Right ventricle myocardium inferior (tissue), 1 donor: ENCODE results near the gene PHLPP2. TPM values are rescaled to one million over a fixed set of nuclear protein-coding genes. Genes with fewer than 3 reads are reported as not detected.

Source experiments
- ATAC-seq: fragments of 200-7000 bp; cut with Tn5 transposase; one replicate; pipeline ENCODE4 v1.9.1; 2020; ENCODE audit warnings: mild to moderate bottlenecking, moderate library complexity
- DNase-seq: peaks from one replicate; pipeline ENCODE4 v3.0.0; 2021; ENCODE audit errors: missing footprints
- intact Hi-C: fragments of 100-400 bp; cut with DNase I; formaldehyde crosslinking; loops from one replicate; pipeline ENCODE4 v1.11.0; 2022
- long read RNA-seq: library from polyadenylated mRNA; unstranded; transcript quantifications from one replicate; pipeline ENCODE4 v2.0.0, GENCODE V29; 2021
- total RNA-seq: library from RNA; stranded (reverse); fragmentation: NEBNext Ultra II Directional; extraction: Animal tissue kit (Norgen Biotek cat#: 25700); gene quantifications from one replicate; pipeline ENCODE4 v1.2.1, GENCODE V29; 2021
- donor health status: DM: no; HTN: yes; CAD: no; lungs with severe emphysema.

Gene PHLPP2, protein sequence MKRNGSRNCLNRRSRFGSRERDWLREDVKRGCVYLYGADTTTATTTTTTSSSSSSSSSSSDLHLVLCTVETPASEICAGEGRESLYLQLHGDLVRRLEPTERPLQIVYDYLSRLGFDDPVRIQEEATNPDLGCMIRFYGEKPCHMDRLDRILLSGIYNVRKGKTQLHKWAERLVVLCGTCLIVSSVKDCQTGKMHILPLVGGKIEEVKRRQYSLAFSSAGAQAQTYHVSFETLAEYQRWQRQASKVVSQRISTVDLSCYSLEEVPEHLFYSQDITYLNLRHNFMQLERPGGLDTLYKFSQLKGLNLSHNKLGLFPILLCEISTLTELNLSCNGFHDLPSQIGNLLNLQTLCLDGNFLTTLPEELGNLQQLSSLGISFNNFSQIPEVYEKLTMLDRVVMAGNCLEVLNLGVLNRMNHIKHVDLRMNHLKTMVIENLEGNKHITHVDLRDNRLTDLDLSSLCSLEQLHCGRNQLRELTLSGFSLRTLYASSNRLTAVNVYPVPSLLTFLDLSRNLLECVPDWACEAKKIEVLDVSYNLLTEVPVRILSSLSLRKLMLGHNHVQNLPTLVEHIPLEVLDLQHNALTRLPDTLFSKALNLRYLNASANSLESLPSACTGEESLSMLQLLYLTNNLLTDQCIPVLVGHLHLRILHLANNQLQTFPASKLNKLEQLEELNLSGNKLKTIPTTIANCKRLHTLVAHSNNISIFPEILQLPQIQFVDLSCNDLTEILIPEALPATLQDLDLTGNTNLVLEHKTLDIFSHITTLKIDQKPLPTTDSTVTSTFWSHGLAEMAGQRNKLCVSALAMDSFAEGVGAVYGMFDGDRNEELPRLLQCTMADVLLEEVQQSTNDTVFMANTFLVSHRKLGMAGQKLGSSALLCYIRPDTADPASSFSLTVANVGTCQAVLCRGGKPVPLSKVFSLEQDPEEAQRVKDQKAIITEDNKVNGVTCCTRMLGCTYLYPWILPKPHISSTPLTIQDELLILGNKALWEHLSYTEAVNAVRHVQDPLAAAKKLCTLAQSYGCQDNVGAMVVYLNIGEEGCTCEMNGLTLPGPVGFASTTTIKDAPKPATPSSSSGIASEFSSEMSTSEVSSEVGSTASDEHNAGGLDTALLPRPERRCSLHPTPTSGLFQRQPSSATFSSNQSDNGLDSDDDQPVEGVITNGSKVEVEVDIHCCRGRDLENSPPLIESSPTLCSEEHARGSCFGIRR (N-terminal part only)
- 2.1 TPM for total RNA-seq
- long read RNA-seq, partial matches to known transcripts = 0 of 1 reads
- long read RNA-seq, other reads (novel, unspliced or antisense) = 1 of 1 reads

DNA sequence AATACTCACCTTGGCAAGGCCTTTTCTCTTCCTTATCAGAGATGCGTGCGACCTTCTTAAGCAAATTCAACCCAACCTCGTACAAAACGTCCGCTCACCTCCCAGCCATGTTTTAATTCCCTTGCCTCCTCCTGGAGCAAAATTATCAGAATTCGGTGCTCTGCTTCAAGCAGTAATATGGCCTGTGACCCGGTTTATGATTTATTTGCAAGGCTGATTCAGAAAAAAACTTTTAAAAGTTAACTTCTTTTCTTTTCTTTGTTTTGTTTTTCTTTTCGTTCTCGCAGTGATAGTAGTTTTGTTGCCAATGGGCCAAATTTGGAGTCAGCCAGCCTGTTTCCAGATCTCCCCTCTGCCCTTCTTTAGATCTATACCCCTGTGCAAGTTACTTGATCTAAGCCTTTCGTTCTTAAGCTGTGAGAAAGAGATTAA lies at the start of gene PHLPP2:
TSS of gene PHLPP2 (minus strand) at position 382 of the 432 bp plus-strand sequence. CDS start 9,906 bp downstream, outside the sequence.
- intact Hi-C loops = no loop called here
- ATAC-seq = no peak
- DNase-seq = no peak

DNA sequence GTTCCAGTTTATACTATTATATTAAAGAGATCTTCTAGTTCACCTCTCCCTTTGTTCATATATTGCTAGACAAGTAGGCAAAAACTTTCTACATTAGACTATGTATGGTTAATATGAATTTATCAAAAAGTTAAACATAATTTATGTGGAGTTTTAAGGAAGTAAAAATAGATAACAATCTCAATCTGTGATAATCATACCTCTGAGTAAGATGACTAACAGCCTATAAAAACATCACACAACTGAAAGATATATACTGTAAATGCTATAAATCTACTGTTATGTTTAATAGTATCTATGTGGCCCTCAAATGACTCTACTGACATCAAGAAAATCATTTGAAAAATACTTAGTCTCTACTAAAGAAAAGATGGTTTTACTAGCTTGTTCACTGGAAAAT lies 47.1 kb upstream of the PHLPP2 start:
- ATAC-seq (no peak), DNase-seq (no peak)
- intact Hi-C loops = no loop called here

DNA sequence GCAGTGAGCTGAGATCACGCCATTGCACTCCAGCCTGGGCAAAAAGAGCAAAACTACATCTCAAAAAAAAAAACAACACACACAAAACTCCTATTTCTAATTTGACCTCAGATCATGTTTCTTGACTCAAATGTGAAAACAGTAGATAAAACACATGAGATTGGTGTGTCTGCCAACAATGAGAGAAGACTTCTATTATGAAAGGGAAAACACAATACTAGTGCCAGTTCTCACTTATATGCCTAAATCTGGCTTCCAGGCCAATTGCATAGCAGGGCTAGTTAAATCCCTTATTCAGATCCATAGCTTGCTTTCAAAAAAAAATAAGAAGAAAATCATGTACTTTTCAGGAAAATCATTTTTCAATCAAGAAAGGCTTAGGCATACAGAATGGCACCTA lies 44.7 kb upstream of the PHLPP2 start:
- DNase-seq (no peak), ATAC-seq (no peak)
- intact Hi-C loops = no loop called here

DNA sequence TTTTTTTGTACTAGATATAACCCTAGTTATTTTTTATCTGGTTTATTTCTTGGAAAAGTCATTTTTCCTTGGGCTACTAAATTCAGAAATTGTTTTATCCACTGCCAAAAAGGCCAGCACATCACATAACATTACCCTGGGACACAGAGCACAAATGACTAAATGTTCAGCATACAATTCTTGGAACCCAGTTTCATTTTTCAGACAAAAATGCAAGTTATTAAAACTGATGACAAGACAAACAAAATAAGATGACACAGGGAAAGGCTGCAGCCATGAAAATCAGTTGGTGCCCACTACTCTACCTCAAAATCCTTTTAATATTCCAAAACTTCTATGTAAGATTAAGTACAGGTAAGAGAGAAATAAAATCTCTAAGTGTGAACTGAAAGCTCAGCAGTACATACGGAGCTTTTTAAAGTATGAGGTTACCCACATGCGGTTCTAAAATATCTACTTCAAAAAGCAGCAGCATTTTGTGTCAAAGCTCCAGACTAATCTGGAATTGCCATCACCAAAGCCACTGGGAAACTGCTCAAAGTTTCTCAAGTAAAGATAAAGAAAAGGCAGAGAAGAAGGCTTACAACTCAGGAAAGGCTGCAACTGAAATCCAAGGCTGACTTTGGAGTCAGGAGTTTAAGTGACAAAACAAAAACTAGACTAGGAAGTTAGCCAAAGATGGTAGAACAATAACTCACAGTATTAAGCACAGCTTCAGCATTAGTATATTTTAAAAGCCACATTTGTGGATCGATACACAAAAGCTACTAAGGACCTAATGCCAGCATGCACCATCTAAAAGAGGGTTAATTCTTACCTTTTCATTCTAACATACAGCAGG lies 42.8 kb upstream of the PHLPP2 start:
- intact Hi-C loops = no loop called here
- ATAC-seq (no peak), DNase-seq (no peak)

DNA sequence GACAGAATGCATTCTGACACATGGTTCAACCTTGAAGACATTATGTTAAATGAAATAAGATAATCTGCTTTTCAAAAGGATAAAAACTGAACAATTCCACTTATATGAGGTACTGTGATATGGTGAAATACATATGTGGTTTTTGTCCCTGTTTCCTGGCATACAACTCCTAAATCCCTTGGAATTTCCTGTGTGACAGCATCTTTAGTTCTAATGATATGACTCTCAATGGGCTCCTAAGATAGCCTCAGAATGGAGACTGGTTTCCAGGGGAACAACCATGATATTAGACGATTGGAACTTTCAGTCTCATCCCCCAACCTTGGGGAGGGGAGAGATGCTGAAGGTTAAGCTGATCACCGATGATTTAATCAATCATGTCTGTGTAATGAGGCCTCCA lies 37.7 kb upstream of the PHLPP2 start:
- ATAC-seq (no peak), DNase-seq (no peak)
- intact Hi-C loops = no loop called here

DNA sequence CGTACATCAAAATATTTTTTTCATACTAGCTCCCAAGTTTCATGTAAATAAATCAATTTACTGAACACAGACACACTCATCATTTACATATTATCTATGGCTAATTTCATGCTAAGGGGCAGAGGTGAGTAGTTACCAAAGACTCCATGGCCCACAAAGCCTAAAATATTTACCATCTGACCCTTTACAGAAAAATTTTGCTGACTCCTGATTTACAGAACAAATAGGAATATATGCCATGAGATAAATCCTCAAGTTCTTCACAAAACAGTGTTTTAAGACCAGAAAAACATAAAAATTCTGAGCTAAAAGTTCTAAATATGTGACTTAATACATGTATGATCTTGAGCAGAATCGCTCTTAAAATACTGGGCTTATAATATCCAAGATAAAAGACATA lies 36.6 kb upstream of the PHLPP2 start:
- intact Hi-C loops = no loop called here
- ATAC-seq = no peak
- DNase-seq = no peak

DNA sequence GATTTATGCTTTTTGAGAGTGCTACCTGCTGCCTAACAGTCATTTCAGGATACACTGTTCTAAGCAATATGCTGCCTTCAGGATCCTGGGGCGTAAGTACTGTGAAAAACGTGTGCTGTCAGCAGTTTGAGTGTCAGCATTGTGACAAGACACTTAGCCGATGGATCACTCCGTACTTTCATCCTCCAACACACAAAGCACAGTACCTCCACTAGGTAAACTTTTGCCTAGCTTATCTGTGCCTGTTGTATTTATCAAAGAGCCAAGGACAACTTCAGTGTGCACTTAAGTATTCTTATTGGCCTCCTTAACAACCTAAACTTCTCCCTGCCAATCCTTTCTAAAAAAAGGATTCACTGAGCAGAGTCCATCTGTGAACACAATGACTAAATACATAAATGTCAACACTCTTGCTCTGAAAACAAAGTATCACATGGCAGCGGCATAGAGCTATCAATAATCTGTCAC lies 33.8 kb upstream of the PHLPP2 start:
- ATAC-seq = peak; percentile 91
- intact Hi-C loops = no loop called here
- DNase-seq = no peak

DNA sequence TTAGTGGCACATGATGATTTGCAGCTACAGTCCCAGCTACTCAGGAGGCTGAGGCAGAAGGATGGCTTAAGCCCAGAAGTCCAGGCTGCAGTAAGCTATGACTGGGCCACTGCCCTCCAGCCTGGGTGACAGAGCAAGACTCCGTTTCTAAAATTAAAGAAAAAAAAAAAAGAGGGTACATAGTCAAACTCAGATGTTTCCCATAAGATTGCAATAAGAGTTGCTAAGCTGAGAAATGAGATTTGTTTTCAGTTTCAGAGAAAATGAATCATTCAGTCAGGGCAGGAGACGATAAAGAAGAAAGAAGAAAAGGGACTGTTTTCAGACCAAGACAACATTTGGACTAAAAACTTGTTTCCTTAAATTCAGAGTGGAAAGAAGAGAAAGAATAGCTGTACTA lies 30.2 kb upstream of the PHLPP2 start:
- intact Hi-C loops = no loop called here
- no peak for ATAC-seq
- no peak for DNase-seq

DNA sequence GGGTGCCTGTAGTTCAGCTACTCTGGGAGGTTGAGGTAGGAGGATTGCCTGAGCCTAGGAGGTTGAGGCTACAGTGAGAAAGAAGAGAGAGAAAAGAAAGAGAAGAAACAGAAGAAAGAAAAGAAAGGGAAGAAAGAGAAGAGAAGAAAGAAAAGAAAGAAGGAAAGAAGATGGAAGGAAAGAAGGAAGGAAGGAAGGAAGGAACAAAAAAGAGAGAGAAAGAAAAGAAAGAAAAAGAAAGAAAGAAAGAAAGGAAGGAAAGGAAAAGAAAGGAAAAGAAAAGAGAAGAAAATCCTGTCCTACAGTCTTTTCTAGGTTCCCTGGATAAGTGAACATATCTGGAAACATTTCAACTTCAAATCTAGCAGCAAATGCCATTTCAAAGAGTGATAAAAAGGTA lies 29.6 kb upstream of the PHLPP2 start:
- ATAC-seq (no peak), DNase-seq (no peak)
- intact Hi-C loops = no loop called here

DNA sequence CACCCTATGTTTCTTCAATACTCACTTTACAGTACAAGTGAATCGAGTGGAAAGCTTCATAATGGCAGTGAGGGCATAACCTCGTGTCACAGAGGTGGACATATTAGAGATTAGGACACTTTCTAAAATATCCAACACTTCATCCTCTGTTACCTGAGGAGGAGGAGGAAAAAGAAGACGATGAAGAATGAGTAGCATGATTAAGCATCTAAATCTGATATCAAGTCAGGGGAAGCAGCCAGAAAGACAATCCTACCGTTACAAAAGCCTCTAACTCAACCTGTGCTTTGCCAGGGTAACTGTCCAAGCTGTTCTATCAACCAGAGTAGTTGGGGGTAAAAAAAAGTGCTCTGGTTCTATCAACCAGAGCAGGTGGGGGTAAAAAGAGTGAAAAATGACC lies 23.7 kb upstream of the PHLPP2 start:
- no peak for ATAC-seq
- intact Hi-C loops = no loop called here
- DNase-seq = no peak

DNA sequence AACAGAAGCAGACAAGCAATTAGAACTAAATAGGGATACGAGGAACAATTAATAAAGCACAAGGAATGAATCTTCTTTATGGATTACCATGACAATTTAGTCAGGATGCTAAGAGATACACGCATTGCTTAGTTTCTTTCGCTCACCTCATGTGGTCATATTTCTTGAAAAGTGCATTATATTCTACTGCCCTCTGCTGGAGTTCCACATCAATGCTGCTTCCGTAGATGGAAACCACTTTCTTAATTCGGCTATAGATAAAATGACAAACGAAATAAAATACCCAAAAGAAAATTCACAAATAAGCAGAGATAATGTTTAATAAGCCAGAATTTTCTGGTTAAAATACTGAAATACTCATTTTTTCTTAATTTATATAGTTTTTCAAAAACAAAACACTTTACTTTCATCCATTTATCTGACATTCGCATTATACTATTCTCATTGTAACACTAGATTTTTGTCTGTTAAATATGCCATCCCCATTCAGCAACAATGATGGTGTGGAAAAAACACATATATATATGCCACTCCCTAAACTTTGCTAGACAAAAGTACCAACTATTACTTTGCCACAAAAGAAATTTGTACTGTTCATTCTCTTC lies 22.0 kb upstream of the PHLPP2 start:
- no peak for ATAC-seq
- DNase-seq = no peak
- intact Hi-C loops = no loop called here

DNA sequence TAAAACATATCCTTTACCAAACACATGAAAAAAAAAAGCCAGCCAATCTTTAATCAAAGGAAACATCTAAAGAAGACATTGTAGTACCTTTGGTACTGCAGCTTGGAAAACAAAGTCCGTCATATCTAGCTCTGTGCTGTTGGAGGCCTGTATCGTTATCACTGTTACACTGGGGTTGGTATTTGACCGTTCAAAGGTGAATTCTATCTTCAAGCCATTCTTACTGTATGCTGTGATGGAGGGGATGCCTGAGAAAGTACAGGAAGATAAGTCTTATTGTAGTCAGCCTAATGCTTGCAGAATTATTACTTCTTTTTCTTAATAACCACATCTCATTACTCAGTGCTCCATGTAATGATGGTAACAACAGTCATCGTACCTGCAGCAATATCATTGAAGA lies 14.4 kb upstream of the PHLPP2 start:
- ATAC-seq (no peak), DNase-seq (no peak)
- intact Hi-C loops = no loop called here

DNA sequence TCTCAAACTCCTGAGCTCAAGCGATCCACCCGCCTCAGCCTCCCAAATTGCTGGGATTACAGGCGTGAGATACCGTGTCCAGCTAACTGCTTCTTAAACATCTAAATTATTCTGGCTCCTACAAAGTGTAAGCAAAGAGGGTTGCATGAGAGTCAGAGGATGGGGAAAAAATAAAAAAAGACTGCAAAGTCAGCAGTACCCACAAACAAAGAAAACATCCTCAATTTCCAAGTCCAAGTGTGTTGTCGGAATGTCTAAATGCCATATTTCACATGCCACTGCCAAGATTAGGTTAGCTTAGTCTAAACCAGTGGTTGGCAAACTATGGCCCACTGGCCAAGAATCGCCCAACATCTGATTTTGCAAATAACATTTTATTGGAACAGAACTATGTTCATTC lies 13.0 kb upstream of the PHLPP2 start:
- no peak for ATAC-seq
- no peak for DNase-seq
- intact Hi-C loops = no loop called here

DNA sequence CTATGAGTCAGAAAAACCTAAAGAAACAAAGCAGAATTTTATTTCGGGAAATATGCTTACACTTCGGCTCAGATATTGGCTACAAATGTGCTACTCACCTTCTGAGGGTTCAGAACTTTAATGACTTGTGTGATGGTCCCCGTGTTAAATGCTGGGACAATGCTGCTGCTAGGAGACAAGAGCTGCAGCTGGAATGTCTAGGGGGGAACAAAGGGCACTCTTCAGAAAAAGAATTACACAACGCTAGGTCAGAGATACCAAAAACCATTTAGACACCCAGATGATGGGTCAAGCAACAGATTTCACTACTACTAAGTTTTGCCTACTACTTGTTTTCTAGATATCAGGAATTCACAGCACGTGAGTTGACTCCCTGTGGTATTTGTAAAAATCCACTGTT lies 10.0 kb upstream of the PHLPP2 start:
- DNase-seq = no peak
- no peak for ATAC-seq
- intact Hi-C loops = no loop called here

DNA sequence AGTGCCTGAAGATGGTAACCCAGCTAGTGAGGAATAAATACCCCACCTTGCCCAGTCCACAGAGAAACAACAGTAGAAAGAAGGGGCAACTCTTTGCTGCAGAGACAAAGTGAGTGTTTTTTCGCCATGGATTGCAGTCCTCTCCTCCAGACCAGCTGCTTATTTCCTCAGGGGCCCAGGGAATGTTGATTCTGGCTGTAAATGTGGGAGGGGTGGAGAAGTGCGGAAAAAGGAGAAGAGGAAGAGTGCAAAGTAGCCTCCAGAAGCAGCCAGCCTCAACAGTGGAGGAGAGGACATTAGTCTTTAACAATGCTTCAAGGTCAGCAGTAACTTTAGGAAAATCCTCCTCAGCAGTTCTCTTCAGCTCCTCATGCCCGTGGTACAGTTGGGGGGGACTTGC lies 8.1 kb upstream of the PHLPP2 start:
- no peak for DNase-seq
- peak; percentile 37 for ATAC-seq
- intact Hi-C loops = no loop called here

DNA sequence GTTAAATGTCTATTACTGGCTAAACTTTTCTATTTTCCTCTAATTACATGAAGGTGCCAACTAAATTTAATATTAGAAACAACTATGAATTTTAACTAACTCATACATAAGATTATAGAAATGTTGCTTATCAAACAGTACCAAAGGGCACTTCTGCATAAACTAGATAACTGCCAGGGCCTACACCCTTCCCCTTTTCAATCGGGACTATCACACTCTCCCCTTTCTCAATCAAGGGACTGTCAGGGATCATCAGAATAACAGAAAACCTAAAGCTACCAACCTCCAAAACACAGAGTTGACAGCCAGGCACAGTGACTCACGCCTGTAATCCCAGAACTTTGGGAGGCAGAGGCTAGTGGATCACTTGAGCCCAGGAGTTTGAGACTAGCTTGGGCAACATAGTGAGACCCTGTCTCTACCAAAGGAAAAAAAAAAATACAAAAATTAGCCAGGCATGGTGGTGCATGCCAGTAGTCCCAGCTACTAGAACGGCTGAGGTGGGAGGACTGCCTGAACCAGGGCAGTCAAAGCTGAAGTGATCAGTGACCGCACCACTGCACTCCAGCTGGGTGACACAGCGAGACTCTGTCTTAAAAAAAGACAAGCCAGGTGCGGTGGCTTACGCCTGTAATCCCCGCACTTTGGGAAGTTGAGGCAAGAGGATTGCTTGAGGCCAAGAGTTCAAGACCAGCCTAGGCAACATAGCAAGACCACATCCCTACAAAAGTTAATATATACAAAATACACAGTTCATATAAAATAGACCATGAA lies 3.2 kb upstream of the PHLPP2 start:
- intact Hi-C loops = no loop called here
- no peak for DNase-seq
- no peak for ATAC-seq
